Keratinocyte (primary cell): ENCODE measurements around the gene EFCAB12. TPM values are rescaled to one million over a fixed set of nuclear protein-coding genes. Genes with fewer than 3 reads are reported as not detected.

Experiments
- DNase-seq: peaks from one replicate; pipeline ENCODE4 v3.0.0-alpha.2; 2011; ENCODE audit warnings: low read depth, missing footprints, low spot score
- FAIRE-seq: peaks from 2 replicates; lab custom pipeline; 2011; peaks lifted over from hg19 to GRCh38; lab: Jason Lieb, UNC
- H2AFZ ChIP-seq: 2 replicates; pipeline ENCODE4 v1.6.0; 2012; ENCODE audit warnings: low read length, control low read depth, inconsistent platforms; ENCODE audit not compliant: control insufficient read depth
- H3K27ac ChIP-seq: 2 replicates; pipeline ENCODE4 v1.5.1; 2011; ENCODE audit warnings: low read length; ENCODE audit not compliant: control insufficient read depth, insufficient read depth
- H3K27me3 ChIP-seq: 3 replicates; pipeline ENCODE4 v1.6.0; 2011; ENCODE audit warnings: low read length; ENCODE audit not compliant: control insufficient read depth, insufficient read depth; ENCODE audit errors: extremely low read depth
- H3K36me3 ChIP-seq, 2 experiments: 2 replicates in 1 of 2; 3 replicates in 1 of 2; pipeline ENCODE4 v1.5.1; 2011; ENCODE audit warnings: low read length in 2 of 2, mild to moderate bottlenecking in 1 of 2; ENCODE audit not compliant: control insufficient read depth in 2 of 2, insufficient read depth in 2 of 2; ENCODE audit errors: extremely low read depth in 1 of 2
- H3K4me1 ChIP-seq: 3 replicates; pipeline ENCODE4 v1.5.1; 2011; ENCODE audit warnings: low read length; ENCODE audit not compliant: control insufficient read depth, insufficient read depth; ENCODE audit errors: extremely low read depth
- H3K4me2 ChIP-seq: 3 replicates; pipeline ENCODE4 v1.6.0; 2011; ENCODE audit warnings: low read depth, low read length; ENCODE audit not compliant: control insufficient read depth, insufficient read depth; ENCODE audit errors: extremely low read depth
- H3K4me3 ChIP-seq, 3 experiments: fragments of 200-600 bp in 1 of 3; sonication (generic) in 1 of 3; 2 replicates in 2 of 3; 3 replicates in 1 of 3; pipeline ENCODE4 v1.5.1; 2011 to 2016; ENCODE audit warnings: low read length in 3 of 3, mild to moderate bottlenecking in 3 of 3, control low read depth in 2 of 3, inconsistent platforms in 1 of 3, low read depth in 1 of 3, mixed read lengths in 1 of 3, mixed run types in 1 of 3, moderate library complexity in 1 of 3; ENCODE audit not compliant: control insufficient read depth in 2 of 3, insufficient read depth in 2 of 3; ENCODE audit errors: extremely low read depth in 1 of 3
- H3K79me2 ChIP-seq: 2 replicates; pipeline ENCODE4 v1.6.0; 2012; ENCODE audit warnings: low read length; ENCODE audit not compliant: control insufficient read depth, insufficient read depth
- H3K9ac ChIP-seq: 3 replicates; pipeline ENCODE4 v1.6.0; 2011; ENCODE audit warnings: low read length; ENCODE audit not compliant: control insufficient read depth, insufficient read depth; ENCODE audit errors: extremely low read depth
- H3K9me1 ChIP-seq: 3 replicates; pipeline ENCODE4 v1.6.0; 2011; ENCODE audit warnings: low read length; ENCODE audit not compliant: control insufficient read depth, insufficient read depth; ENCODE audit errors: extremely low read depth
- H3K9me3 ChIP-seq: 2 replicates; pipeline ENCODE4 v1.5.1; 2012; ENCODE audit warnings: low read depth, low read length; ENCODE audit not compliant: control insufficient read depth
- H4K20me1 ChIP-seq: 3 replicates; pipeline ENCODE4 v1.6.0; 2011; ENCODE audit warnings: low read length; ENCODE audit not compliant: control insufficient read depth, insufficient read depth; ENCODE audit errors: extremely low read depth
- CTCF ChIP-seq, 3 experiments: IDR thresholded peaks in 1 of 3; conservative IDR thresholded peaks in 1 of 3; optimal IDR thresholded peaks in 1 of 3; 2 replicates in 2 of 3; 3 replicates in 1 of 3; pipeline versions ENCODE3 to v1.5.1; 2011; ENCODE audit warnings: low read length in 3 of 3, mild to moderate bottlenecking in 3 of 3, moderate library complexity in 2 of 3, control low read depth in 1 of 3, inconsistent platforms in 1 of 3; ENCODE audit not compliant: insufficient read depth in 2 of 3; ENCODE audit errors: extremely low read depth in 1 of 3
- EZH2 ChIP-seq: IDR thresholded peaks from one replicate; pipeline ENCODE4 v1.6.1; 2012; ENCODE audit warnings: inconsistent platforms, mild to moderate bottlenecking, low read length, moderate library complexity
- dilution Hi-C: fragments of 300-500 bp; cut with MboI; formaldehyde crosslinking; loops from one replicate; pipeline ENCODE4 v1.7.0; 2020; ENCODE audit warnings: low sequenced_read_pairs; ENCODE audit not compliant: extremely low pct_ligation_motif_present
- polyA plus RNA-seq, 5 experiments: library from polyadenylated mRNA; depleted of rRNA in 3 of 5; stranded (reverse) in 3 of 5; stranded (forward) in 1 of 5; unstranded in 1 of 5; fragments of >200 nt; gene quantifications; 1 replicate in 1 of 5; 2 replicates in 3 of 5; 3 replicates in 1 of 5; pipeline versions ENCODE4 v1.2.1 to v1.2.3, GENCODE V29; 2011 to 2012; ENCODE audit warnings: missing spikeins in 2 of 5, low read depth in 1 of 5, low replicate concordance in 1 of 5

The EFCAB12 gene
- polyA plus RNA-seq, 1 donor (not counting 4 experiments of a cell fraction or from before 2014, with no cell fraction given): 0.34 TPM

DNA sequence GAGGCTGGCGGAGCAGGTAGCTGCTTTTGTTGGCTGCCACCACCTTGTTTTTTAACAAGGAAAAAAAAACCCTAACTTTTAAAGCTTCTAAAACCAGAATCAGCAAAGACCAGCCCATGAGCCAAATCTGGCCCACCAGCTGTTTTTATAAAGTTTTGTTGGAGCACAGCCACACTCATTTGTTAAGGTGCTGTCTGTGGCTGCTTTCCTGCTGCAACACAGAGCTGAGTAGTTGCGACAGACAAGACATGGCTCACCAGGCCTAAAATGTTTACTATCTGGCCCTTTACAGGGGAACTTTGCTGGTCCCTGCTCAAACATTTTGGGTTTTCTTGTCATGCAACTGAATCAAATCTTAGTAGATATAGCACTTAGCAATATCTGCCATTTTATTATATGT, 18.9 kb downstream of the EFCAB12 start:
- no peaks in the 10 kb centered on the region for H3K79me2 ChIP-seq
- DNase-seq: no peak
- no peak for FAIRE-seq
- H3K9me1 ChIP-seq: no peaks in the 10 kb centered on the region
- H3K27me3 ChIP-seq: no peaks in the 10 kb centered on the region
- no peak overlapping the region for H3K27ac ChIP-seq
- H3K36me3 ChIP-seq: no peaks in the 10 kb centered on the region
- H3K4me2 ChIP-seq: no peak overlapping the region
- peaks cover 4% of the 10 kb centered on the region for H3K4me1 ChIP-seq
- H3K9ac ChIP-seq: no peak overlapping the region
- no peak overlapping the region for H3K4me3 ChIP-seq
- H2AFZ ChIP-seq: no peak overlapping the region
- H3K9me3 ChIP-seq: no peaks in the 10 kb centered on the region
- dilution Hi-C loops: no loop called here
- TF ChIP-seq CTCF (optimal IDR thresholded peaks at IDR 0.05 in 1 of 3, IDR thresholded peaks at IDR 0.05 in 1 of 3, conservative IDR thresholded peaks at IDR 0.05 in 1 of 3; ENCODE audit: extremely low read depth in 1 of 3, insufficient read depth in 2 of 3, low read length in 3 of 3) (no peak), EZH2 (no peak)
- H4K20me1 ChIP-seq: no peaks in the 10 kb centered on the region

DNA sequence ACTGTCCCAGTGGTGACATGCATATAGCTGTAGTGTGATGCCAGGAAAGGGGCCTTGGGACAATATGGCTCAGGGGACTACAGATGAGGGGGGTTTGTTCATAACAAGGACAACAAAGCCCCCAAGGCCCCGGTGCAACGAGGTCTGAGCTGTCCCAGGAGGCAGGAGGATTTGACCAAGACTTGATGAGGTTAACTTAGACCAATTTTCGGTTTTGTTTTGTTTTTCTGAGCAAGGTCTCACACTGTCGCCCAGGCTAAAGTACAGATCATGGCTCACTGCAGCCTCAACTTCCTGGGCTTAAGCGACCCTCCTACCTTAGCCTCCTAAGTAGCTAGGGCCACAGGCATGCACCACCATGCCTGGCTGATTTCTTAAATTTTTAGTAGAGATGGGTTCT, 23.8 kb downstream of the EFCAB12 start:
- Histone ChIP-seq H3K9me1 (no peaks in the 10 kb centered on the region), H3K4me1 (no peaks in the 10 kb centered on the region), H3K36me3 (no peaks in the 10 kb centered on the region), H3K4me3 (no peak overlapping the region), H4K20me1 (no peaks in the 10 kb centered on the region), H2AFZ (no peak overlapping the region), H3K27me3 (no peaks in the 10 kb centered on the region), H3K4me2 (no peak overlapping the region), H3K9ac (no peak overlapping the region), H3K79me2 (no peaks in the 10 kb centered on the region), H3K9me3 (no peaks in the 10 kb centered on the region), H3K27ac (no peak overlapping the region)
- DNase-seq (no peak), FAIRE-seq (no peak)
- dilution Hi-C loops: no loop called here
- TF ChIP-seq CTCF (optimal IDR thresholded peaks at IDR 0.05 in 1 of 3, IDR thresholded peaks at IDR 0.05 in 1 of 3, conservative IDR thresholded peaks at IDR 0.05 in 1 of 3; ENCODE audit: extremely low read depth in 1 of 3, insufficient read depth in 2 of 3, low read length in 3 of 3) (no peak), EZH2 (no peak)
